ENCODE measurements around the gene IL18RAP. TPM values are rescaled to one million over a fixed set of nuclear protein-coding genes. Genes with fewer than 3 reads are reported as not detected.

IL18RAP gene
- total and polyA plus RNA-seq, 7 donors: 0.68 to 1.4 (median 1.1) TPM; not detected in 3

Small RNA genes lying within 50 kb of the gene (small RNA-seq; reads per million reads assigned to genes)
- gene MIR4772: 0 reads per million in 3 donors

Other genes with a start within 250 kb of the IL18RAP start
- gene IL1RL2, start 236.1 kb upstream of the IL18RAP start, total RNA-seq: under 1 TPM in 1 of 4 donors, not detected in 3; 0.27 TPM
- under 1 TPM in 2 of 3 donors, not detected in 1; 0.60 to 0.90 TPM for gene IL1RL2, start 236.1 kb upstream of the IL18RAP start, polyA plus RNA-seq
- 10 to 100 TPM in 1 of 4 donors, 1 to 10 TPM in 3; 5.4 to 10.7 (median 8.7) TPM for gene IL1RL1, start 111.6 kb upstream of the IL18RAP start, total RNA-seq
- gene IL1RL1, start 111.6 kb upstream of the IL18RAP start, polyA plus RNA-seq: 1 to 10 TPM in 2 of 3 donors, under 1 TPM in 1; 0.23 to 3.0 (median 3.0) TPM
- gene IL18R1, start 67.4 kb upstream of the IL18RAP start, total RNA-seq: 1 to 10 TPM; 1.1 to 5.2 (median 2.4) TPM
- 1 to 10 TPM in 2 of 3 donors, under 1 TPM in 1; 0.60 to 3.9 (median 1.4) TPM for gene IL18R1, start 67.4 kb upstream of the IL18RAP start, polyA plus RNA-seq
- gene SLC9A4, start 50.1 kb downstream of the IL18RAP start, total RNA-seq: not detected
- under 1 TPM in 1 of 3 donors, not detected in 2; 0.04 TPM for gene SLC9A4, start 50.1 kb downstream of the IL18RAP start, polyA plus RNA-seq
- gene SLC9A2, start 196.4 kb downstream of the IL18RAP start, total RNA-seq: under 1 TPM in 2 of 4 donors, not detected in 2; under 0.01 to 0.28 TPM
- gene SLC9A2, start 196.4 kb downstream of the IL18RAP start, polyA plus RNA-seq: 10 to 100 TPM in 1 of 3 donors, 1 to 10 TPM in 2; 6.0 to 14.0 (median 6.7) TPM

Measured in sigmoid colon (tissue), 7 donors.